NCI-H2107 treated with DMSO at 0.1 percent for 48 hours (cell line): ENCODE measurements around the gene TXLNA.

Source experiments
- DNase-seq: peaks from one replicate; lab custom pipeline; 2025; ENCODE audit not compliant: unreplicated experiment; lab: John Stamatoyannopoulos, UW

Gene TXLNA

GRCh38 chr1:32208469-32208868, 29.0 kb downstream of the TXLNA start:
- no peak for DNase-seq

- peak; percentile 97 for DNase-seq
Measured at GRCh38 chr1:32208891-32209328, 29.4 kb downstream of the TXLNA start, which contains the start of gene DCDC2B. Gene DCDC2B (plus strand): TSS chr1:32209089. CDS start chr1:32209094, 5 bp downstream.

DNA sequence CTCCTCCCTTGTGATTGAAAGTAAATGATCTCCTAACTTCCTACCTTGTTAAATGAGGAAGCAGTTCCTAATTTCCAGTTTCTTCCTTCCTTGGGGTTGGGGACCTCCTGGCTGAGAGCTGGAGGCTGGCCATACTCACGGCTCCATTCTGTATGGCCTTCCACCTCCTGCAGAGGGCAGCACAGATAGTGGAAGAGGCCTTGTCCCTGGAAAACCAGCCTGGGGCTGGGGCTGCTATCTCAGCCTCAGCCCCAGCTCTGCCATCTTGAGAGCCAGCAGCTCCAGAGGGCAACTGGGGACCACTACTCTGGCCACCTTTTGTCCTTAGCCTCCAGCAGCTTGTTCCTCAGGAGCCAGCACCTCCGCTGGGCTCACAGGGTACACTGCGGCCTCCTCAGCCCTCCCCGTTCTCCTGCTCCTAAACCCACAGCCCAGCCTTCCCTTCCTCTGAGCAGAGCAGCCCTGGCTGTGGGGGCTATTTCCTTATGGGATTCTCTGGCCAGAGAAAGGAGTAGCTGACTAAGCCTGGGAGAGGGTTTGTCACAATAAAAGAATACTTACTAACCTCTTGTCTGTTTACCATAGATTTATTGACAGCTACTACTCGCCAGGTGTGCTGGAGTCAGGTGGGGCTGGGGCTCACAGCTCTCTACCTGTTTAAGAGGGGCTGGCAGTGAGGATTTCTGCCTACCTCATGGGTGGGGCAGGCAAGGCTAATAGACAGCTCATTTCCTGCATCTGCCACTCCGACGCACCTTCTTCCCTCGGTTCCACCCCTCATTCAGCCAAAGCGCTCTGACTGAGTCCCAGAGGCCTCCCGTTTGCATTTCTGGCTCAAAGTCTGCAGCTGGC, 36.4 kb downstream of the TXLNA start:
- DNase-seq: peak; percentile 44

- DNase-seq: no peak
Measured at GRCh38 chr1:32216566-32216965, 37.1 kb downstream of the TXLNA start.

DNA sequence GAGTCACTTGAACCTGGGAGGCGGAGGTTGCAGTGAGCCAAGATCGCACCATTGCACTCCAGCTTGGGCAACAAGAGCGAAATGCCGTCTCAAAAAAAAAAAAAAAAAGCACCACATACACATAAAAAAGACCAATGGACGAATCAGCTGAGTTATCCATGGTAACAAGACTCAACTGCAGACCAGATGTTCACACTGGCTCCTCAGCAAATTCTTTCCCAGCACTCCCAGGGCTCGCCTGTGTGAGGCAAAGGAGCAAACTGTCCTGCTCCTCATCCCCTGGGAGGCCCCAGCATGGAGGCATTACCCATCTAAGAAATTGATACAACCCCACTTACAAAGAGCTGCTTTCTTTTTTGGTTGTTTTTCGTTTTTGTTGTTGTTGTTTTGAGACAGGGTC, 39.5 kb downstream of the TXLNA start:
- no peak for DNase-seq

GRCh38 chr1:32220746-32221580, 41.5 kb downstream of the TXLNA start:
- peak; percentile 23 for DNase-seq

- DNase-seq: no peak
Measured at GRCh38 chr1:32221581-32221979, 42.1 kb downstream of the TXLNA start.

- peak; percentile 81 for DNase-seq
Measured at GRCh38 chr1:32221980-32222755, 42.7 kb downstream of the TXLNA start, which contains the start of the genes EIF3I and TMEM234. Gene EIF3I (plus strand): TSS chr1:32222407. CDS start chr1:32222442, 35 bp downstream. Gene TMEM234 (minus strand): TSS chr1:32222353. CDS start chr1:32222322, 31 bp downstream.

- no peak for DNase-seq
Measured at GRCh38 chr1:32223683-32224082, 44.2 kb downstream of the TXLNA start.

GRCh38 chr1:32224285-32224684, 44.8 kb downstream of the TXLNA start:
- no peak for DNase-seq

- DNase-seq: no peak
Measured at GRCh38 chr1:32228771-32229170, 49.3 kb downstream of the TXLNA start.

- no peak for DNase-seq
Measured at GRCh38 chr1:32231843-32232432, 52.5 kb downstream of the TXLNA start.

DNA sequence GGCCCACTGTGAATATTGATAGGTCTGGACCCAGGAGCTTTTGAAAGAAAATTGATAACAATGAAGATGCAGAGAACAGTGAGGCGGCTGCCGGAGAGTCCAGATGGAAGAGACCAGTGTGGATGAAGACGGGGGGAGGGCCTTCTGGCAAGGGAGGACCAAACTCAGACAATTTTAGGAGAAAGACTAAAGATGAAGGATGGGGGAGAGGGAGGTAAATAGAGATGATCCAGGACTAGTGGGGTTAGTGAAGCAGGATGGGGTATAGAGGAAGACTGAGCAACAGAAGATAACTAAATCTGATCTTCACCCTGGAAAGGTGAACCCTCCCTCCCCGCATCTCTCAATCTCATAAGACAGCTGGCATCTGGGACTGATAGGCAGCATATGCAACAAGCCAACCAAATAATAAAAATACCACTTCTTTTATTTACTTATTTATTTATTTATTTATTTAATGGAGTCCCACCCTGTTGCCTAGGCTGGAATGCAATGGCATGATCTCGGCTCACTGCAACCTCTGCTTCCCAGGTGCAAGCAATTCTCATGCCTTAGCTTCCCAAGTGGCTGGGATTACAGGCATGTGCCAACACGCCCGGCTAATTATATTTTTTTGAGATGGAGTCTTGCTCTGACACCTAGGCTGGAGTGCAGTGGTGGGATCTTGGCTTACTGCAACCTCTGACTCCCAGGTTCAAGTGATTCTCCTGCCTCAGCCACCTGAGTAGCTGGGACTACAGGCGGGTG, 53.3 kb downstream of the TXLNA start:
- DNase-seq: no peak

DNA sequence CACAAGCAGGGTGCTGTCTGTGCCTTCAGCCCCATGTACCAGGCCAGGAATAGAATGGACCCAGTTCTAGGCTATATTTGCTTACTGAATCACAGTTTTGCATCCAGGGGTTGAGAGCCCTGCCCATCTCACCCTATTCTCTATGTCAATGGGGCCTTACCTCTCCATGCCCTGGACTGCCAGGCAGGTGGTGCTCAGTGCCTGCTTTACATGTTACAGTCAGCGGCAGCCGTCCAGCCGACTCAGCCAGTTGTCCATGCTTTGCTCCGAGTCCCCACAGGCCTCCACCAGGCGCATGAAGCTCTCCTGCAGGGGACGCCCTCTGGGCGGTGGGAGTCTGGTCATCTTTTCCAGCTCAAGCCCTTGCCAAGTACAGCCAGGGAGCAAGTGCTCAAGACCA, 55.3 kb downstream of the TXLNA start:
- DNase-seq: no peak

DNA sequence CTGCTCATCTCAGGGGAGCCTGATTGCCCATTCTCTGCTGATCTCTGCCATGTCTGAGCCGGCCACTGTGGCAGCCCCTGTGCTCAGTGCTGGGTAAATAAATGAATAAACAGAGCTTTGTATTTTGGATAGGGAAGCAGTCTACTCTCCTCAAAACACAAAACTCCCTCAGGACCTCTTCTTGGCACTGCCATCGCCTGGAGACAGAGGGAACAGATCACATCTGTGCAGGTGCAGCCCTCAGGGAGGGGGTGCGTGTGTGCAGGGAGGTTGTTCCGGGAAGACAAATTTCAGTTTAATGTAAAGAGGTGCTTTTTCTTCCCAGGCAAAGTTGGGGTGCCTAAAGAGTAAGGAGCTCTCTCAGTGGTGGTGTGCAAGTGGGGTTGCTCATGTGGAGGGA, 59.9 kb downstream of the TXLNA start:
- DNase-seq: peak; percentile 78

GRCh38 chr1:32239790-32240139, 60.3 kb downstream of the TXLNA start:
- DNase-seq: peak; percentile 74

DNA sequence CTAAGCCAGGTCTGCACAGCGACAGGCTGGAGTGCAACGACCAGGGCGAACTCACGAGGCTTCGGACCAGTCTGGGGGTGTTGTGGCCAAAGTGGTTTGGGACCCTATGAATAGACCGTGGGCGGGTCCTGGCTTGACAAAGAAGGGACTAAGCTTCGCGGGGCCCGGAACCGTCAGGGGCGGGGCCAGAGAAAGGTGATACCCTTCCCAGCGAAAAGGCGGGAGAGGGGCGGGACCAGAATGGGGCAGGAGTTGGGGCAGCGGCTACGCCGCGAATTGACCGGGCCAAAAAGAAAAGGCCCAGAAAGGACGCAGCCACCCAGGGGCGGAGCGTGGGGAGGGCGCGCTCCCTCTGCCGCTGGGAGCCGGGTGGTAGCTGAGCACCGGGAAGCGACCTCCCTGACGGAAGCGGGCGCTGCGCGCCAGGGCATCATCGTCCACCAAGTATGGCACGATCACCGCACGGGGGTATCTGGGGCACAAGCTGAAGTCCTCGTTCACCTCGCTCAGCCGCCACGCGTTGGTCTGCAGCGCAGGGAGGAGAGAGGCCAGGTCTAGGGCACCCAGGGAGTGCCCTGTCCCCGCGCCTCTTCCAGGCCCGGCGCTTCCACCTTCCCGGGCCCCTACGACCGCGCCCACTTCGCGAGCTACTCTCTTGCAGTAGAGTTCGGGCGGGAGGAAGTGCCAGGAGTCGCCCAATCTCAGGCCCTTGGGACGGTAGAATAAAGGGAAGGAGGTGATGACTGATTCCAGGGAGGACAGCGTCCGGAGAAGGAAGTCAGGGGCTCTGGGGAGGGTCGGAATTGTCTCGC, 60.9 kb downstream of the TXLNA start:
- DNase-seq: peak; percentile 86

DNA sequence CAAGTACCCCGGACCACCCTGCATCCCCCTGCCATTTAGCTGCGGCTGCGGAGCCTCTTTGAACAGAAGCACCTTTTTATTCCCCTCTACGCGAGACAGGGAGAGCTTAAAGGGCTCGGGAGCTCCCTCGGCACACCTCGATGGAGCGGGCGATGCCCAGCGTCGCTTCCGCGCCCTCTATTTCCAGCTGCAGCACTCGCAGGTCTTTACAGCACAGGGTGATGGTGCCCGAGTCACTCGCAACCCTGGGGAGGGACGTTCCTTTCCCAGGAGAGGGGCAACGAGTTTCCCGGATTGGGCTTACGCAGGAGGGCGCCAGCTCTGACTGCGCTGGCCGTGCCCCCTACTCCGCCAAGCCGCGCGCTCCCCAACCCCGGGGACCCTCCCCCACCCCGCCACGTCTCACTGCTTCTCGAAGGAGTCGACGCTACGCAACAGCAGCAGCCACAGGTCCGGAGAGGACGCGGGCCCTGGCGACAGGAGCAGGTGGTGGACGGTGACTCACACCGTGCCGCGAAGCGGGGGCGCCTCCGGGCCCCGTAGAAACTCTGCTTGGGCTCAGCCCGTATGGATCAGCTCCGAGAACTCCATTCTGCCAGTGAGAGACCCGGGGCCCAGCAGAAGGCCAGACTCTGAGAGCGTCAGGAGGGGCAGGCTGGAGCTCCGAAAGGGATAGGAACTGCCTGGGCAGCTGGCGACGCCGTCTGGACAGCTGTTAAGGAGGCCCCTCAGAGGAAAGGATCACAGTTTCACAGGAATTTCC, 61.7 kb downstream of the TXLNA start:
- peak; percentile 55 for DNase-seq
